ENCODE data around the gene BEX4.

Gene BEX4

DNA sequence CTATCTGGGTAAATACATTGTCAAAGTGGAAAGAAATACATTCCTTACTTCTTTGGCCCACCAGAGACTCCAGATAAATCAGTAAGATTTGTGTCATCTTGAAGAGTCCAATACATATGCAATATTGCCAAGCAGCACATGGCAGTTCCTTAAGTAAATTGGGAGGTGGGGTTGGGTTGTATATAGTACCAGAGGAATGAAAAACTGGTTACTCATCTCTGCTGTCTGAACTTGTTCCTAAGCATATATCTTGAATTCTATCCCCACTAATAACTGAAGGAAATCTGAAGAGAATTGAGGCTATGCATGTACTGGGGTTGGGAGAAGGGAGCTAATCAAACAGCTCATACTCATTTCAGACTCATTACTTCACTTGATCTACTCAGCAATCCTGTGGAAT, 25.2 kb downstream of the BEX4 start:
- DNase-seq = no peak

DNA sequence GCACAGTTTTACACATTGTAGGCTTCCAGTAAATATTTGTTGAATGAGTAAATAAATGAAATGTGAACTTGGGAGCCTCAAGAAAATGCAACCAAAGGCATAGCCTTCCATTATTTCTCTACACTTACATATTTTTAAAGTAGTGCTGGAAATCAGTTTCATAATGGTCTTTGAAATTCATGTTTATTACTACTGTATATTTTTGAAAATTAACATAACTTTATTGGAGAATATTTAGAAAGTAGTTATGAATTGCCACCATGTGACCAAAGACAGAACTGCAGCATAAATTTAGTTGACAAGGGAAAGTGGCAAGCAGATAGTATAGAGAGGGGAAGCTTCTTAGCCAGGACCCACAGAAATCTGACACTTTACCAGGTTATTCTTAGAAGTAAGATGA, 33.6 kb downstream of the BEX4 start:
- DNase-seq = no peak

DNA sequence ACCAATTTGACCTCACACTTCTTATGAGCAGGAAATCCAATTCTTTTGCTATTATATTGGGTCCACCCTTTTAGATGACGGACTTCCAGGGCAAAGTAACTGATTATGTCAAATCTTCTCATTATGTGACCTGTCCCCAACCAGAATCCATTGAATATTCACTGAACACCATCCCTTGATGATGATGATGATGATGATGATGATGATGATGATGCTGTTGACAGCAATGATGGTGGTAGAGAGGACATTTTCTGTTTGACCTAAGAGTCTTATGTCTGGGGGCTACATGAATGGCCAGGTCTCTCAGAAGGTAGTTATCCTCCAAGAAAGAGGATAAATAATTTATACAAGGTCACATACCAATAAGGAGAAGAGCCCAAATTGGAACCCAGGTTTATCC, 34.9 kb downstream of the BEX4 start:
- no peak for DNase-seq

DNA sequence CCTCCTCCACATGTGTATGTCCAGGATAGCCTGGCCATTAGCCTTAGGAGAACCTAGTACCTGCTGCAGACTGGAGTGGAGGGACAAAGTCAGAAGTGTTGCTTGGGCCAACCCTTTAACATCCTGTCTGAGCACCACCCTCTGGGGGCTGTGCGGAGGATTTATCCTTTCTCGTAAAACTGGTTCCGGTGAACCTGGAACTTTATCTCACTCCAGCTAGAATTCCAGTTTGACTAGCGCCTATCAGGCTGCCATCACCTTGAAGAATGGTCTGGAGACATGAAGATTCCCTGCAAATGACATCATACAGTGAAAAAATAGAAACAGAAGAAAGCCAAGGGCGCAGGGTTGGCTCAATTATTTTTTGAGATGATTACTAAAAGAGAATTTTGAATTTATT, 36.1 kb downstream of the BEX4 start:
- DNase-seq = no peak

DNA sequence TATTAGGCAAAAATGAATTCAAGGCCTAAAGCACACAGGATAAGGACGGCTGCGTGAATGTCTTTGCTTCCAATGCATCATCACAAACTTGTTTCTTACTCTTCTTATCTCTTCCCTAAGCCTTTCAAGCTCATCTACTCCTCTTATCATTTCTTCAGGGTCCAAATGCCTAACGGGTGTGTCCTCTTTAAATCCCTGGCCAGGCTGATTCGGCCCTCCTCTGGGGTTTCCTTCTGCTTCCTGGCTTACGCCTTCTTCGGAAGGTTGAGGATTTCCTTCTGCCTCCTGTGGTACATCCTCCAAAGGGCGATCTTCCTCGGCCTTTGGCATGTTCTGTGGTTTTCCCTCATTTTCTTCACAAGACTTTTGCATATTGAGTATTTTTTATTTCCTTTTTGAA, 38.7 kb downstream of the BEX4 start:
- no peak for DNase-seq

DNA sequence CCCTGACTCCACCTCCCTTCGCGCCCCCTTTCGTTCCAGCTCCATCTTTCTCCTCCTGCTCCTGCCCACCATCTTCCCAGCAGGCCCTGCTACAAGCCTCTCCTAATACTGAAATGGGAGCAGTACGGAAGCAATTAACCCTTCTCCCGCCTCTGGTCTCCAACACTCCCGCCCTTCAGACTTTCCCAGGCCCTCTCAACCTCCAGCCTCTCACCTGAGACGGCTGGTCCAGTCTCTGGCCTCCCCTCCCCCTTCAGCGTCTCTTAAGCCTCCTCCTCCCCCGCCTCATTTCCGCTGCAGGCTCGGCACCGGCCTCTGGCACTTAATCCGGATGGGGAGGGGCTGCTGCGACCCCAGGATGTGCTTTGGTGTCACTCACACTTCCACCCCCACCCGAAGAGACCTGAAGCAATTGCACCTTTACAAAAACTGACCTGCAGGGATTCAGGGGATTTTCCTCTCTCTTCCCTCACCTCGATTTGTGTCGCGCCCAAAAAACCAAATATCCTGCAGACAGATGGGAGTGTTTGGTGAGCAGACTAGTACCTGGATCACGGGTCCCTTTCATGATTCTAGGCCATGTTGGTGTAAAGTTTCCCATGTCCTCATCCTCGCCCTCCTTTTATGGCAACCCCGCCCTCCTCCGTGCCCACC, 39.4 kb downstream of the BEX4 start:
- DNase-seq = no peak

DNA sequence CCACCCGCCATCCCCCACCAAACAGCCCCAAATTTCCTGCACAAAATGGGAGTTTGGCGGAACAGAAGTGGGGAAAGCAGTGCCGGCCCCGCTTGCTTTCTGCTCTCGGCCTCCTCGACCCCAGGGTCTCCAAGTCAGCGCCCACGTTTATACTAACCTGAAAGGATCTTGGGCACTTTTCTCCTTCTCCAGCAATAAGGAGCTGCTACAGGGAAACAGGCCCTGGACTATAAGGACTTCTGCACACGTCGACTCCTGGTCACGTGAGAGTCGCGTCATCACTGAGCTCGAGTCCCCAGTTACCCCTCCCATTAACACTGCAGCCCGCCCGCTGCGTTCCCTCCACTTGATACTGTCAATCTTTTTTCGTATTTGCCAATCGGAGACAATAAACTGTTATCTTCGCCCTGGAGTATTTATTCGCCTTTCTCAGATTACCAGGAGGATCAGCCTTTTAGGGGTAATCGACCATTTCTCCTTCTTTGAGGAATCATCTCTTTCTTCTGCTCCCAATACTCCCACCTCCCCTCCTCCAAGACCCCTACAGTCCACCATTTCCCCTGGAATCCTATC, 40.1 kb downstream of the BEX4 start, which contains the start of gene TCEAL8:
Gene TCEAL8, minus strand, starts transcription at position 235 of the 573 bp plus-strand sequence. CDS start 1,176 bp downstream, outside the sequence.
- DNase-seq = no peak

DNA sequence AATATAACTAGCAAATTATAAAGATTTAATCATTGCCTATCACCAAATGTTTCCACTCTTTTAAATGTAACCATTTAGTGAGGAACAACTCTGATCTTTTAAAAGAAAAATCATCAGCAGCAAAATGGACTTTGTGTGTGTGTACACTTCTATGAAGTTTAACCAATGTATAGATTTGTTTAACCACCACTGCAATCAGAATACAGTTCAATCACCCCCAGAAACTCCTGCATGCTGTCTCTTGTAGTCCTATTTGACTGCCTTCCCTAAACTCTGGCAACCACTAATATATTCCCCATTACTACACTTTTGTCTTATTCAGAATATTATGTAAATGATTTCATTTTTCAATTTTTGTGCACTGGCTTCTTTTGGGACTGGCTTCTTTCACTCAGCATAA, 41.7 kb downstream of the BEX4 start:
- DNase-seq = no peak

DNA sequence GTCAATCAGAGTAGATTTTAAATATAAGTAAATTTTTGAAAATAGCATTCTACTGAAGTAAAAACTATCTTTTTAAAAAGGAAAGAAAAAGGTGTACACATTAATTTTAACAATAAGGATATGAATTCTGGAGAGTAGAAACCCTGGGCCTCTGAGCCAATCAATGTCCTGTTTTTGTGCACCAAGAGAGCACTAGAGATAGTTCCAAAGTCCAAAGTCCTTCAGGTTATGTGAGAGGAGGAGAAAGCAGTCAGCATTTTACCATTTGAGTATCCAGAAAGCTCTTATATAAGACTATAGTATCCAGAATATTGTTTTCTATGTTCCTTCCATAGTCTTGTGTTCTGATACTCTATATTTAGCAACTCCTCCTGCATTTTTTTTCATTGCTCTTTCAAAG, 43.4 kb downstream of the BEX4 start:
- no peak for DNase-seq
